Islet of Langerhans (tissue), 1 donor: ENCODE results near the gene CADM2.

Source experiments
- FAIRE-seq: peaks from one replicate; lab custom pipeline; 2011; peaks lifted over from hg19 to GRCh38; lab: Jason Lieb, UNC

CADM2 gene

GRCh38 chr3:84984429-84984828, 25.6 kb downstream of the CADM2 start:
- no peak for FAIRE-seq

GRCh38 chr3:84985795-84986194, 27.0 kb downstream of the CADM2 start:
- FAIRE-seq: no peak

- no peak for FAIRE-seq
Observed at GRCh38 chr3:84987706-84988504, 29.1 kb downstream of the CADM2 start.

- FAIRE-seq: no peak
Observed at GRCh38 chr3:84989102-84989501, 30.3 kb downstream of the CADM2 start.

GRCh38 chr3:84991422-84991900, 32.7 kb downstream of the CADM2 start:
- FAIRE-seq: no peak

GRCh38 chr3:84993956-84994355, 35.2 kb downstream of the CADM2 start:
- no peak for FAIRE-seq

GRCh38 chr3:84998545-84998944, 39.8 kb downstream of the CADM2 start:
- no peak for FAIRE-seq

- no peak for FAIRE-seq
Observed at GRCh38 chr3:85003479-85003878, 44.7 kb downstream of the CADM2 start.

GRCh38 chr3:85004147-85004546, 45.4 kb downstream of the CADM2 start:
- no peak for FAIRE-seq

GRCh38 chr3:85005946-85006345, 47.2 kb downstream of the CADM2 start:
- FAIRE-seq: no peak

- FAIRE-seq: no peak
Observed at GRCh38 chr3:85007195-85008094, 48.7 kb downstream of the CADM2 start.

- FAIRE-seq: no peak
Observed at GRCh38 chr3:85020828-85021227, 62.0 kb downstream of the CADM2 start.

GRCh38 chr3:85030052-85030451, 71.3 kb downstream of the CADM2 start:
- FAIRE-seq: no peak

- FAIRE-seq: no peak
Observed at GRCh38 chr3:85037203-85037602, 78.4 kb downstream of the CADM2 start.

- FAIRE-seq: no peak
Observed at GRCh38 chr3:85041001-85041400, 82.2 kb downstream of the CADM2 start.

- FAIRE-seq: no peak
Observed at GRCh38 chr3:85041562-85042055, 82.8 kb downstream of the CADM2 start.

- FAIRE-seq: no peak
Observed at GRCh38 chr3:85050821-85051220, 92.0 kb downstream of the CADM2 start.

GRCh38 chr3:85051786-85052185, 93.0 kb downstream of the CADM2 start:
- FAIRE-seq: no peak

- FAIRE-seq: no peak
Observed at GRCh38 chr3:85053626-85054025, 94.8 kb downstream of the CADM2 start.

GRCh38 chr3:85054579-85054978, 95.8 kb downstream of the CADM2 start:
- no peak for FAIRE-seq

- FAIRE-seq: no peak
Observed at GRCh38 chr3:85068911-85069310, 110.1 kb downstream of the CADM2 start.

- FAIRE-seq: no peak
Observed at GRCh38 chr3:85074003-85074402, 115.2 kb downstream of the CADM2 start.

GRCh38 chr3:85075663-85076062, 116.9 kb downstream of the CADM2 start:
- FAIRE-seq: no peak
